K562 (cell line): Measurements from ENCODE around the gene SAFB. TPM values are rescaled to one million over a fixed set of nuclear protein-coding genes. Genes with fewer than 3 reads are reported as not detected.

Experiments
- BRCA1 ChIP-seq, 2 experiments: fragments of 450-650 bp in 1 of 2; sonication (generic) in 1 of 2; formaldehyde crosslinking in 1 of 2; IDR thresholded peaks; 2 replicates each; pipeline versions ENCODE4 v1.5.0 to v1.6.1; 2017 to 2020; ENCODE audit warnings: mild to moderate bottlenecking in 1 of 2, missing genetic modification reagents in 1 of 2
- CBFB ChIP-seq: sonication (generic); formaldehyde crosslinking; IDR thresholded peaks from 2 replicates; pipeline ENCODE4 v1.4.0; 2020; ENCODE audit warnings: mild to moderate bottlenecking, missing genetic modification reagents
- CREM ChIP-seq: IDR thresholded peaks from 2 replicates; pipeline ENCODE4 v1.6.1; 2014; ENCODE audit warnings: antibody characterized with exemption, low read depth
- HNRNPL ChIP-seq: fragments of 200-400 bp; formaldehyde crosslinking; IDR thresholded peaks from 2 replicates; pipeline ENCODE4 v1.6.1; 2017; ENCODE audit warnings: low read depth, mild to moderate bottlenecking, low read length
- ILK ChIP-seq: fragments of 450-650 bp; IDR thresholded peaks from 2 replicates; pipeline ENCODE4 v1.6.1; 2016; ENCODE audit warnings: missing genetic modification characterization, low read depth, mild to moderate bottlenecking, missing compliant biosample characterization, moderate library complexity, borderline replicate concordance
- MCM5 ChIP-seq: fragments of 450-650 bp; IDR thresholded peaks from 2 replicates; pipeline ENCODE4 v1.6.1; 2016; ENCODE audit warnings: low read depth
- NCOA2 ChIP-seq, 2 experiments: fragments of 450-650 bp; IDR thresholded peaks; 2 replicates each; pipeline ENCODE4 v1.6.1; 2018; ENCODE audit warnings: mild to moderate bottlenecking in 2 of 2, moderate library complexity in 1 of 2; ENCODE audit not compliant: partially characterized antibody in 2 of 2
- NCOA6 ChIP-seq: fragments of 450-650 bp; IDR thresholded peaks from 2 replicates; pipeline ENCODE4 v1.6.1; 2017; ENCODE audit warnings: mild to moderate bottlenecking
- OTX1 ChIP-seq: fragments of 450-650 bp; formaldehyde crosslinking; IDR thresholded peaks from 2 replicates; pipeline ENCODE4 v1.4.0; 2022; ENCODE audit warnings: mild to moderate bottlenecking
- PATZ1 ChIP-seq: fragments of 250-450 bp; sonication (Bioruptor Pico); IDR thresholded peaks from 2 replicates; pipeline ENCODE4 v1.5.0; 2020; ENCODE audit warnings: mild to moderate bottlenecking, borderline replicate concordance
- PKNOX1 ChIP-seq: fragments of 450-650 bp; IDR thresholded peaks from 2 replicates; pipeline ENCODE4 v1.6.1; 2016
- RBM39 ChIP-seq: fragments of 200-400 bp; formaldehyde crosslinking; optimal IDR thresholded peaks from 2 replicates; pipeline ENCODE3; 2018; ENCODE audit warnings: low read depth, low read length
- TAL1 ChIP-seq: fragments of 450-650 bp; IDR thresholded peaks from 2 replicates; pipeline ENCODE4 v1.6.1; 2016; ENCODE audit warnings: mild to moderate bottlenecking
- XRCC3 ChIP-seq: fragments of 450-650 bp; IDR thresholded peaks from 2 replicates; pipeline ENCODE4 v1.6.1; 2017; ENCODE audit warnings: mild to moderate bottlenecking, moderate library complexity
- ZNF75A ChIP-seq: fragments of 450-650 bp; formaldehyde crosslinking; IDR thresholded peaks from 2 replicates; pipeline ENCODE4 v1.4.0; 2020; ENCODE audit warnings: mild to moderate bottlenecking
- ZNF76 ChIP-seq: fragments of 250-450 bp; sonication (Bioruptor Pico); IDR thresholded peaks from 2 replicates; pipeline ENCODE4 v1.4.0; 2020; ENCODE audit warnings: mild to moderate bottlenecking, moderate library complexity, borderline replicate concordance
- ZSCAN29 ChIP-seq: fragments of 450-650 bp; IDR thresholded peaks from 2 replicates; pipeline ENCODE4 v1.6.1; 2017
- polyA plus RNA-seq, 8 experiments: library from polyadenylated mRNA; depleted of rRNA in 4 of 8; stranded (reverse) in 5 of 8; unstranded in 3 of 8; fragments of >200 nt; fragmentation: Nextera tagmentation in 2 of 8; fragmentation: Illumina TruSeq in 1 of 8; extraction: Ambion mirVana in 2 of 8; extraction: Trizol in 1 of 8; gene quantifications; 2 replicates each; pipeline versions ENCODE4 v1.2.1 to v1.2.3, GENCODE V29; 2011 to 2014; ENCODE audit warnings: inconsistent platforms in 1 of 8, missing spikeins in 1 of 8
- total RNA-seq, 7 experiments: library from RNA; depleted of rRNA in 6 of 7; stranded (reverse); fragments of >200 nt in 6 of 7; fragmentation: Illumina TruSeq in 2 of 7; extraction: Trizol in 2 of 7; gene quantifications; 2 replicates each; pipeline versions ENCODE4 v1.2.1 to v1.2.3, GENCODE V29; 2011 to 2021; ENCODE audit warnings: low replicate concordance in 1 of 7
- TF ChIP-seq, protein P1 (sequence below), 2 experiments: fragments of 450-650 bp; IDR thresholded peaks; 2 replicates each; pipeline ENCODE4 v1.6.1; 2016; ENCODE audit warnings: mild to moderate bottlenecking in 2 of 2, borderline replicate concordance in 1 of 2, low read depth in 1 of 2, moderate library complexity in 1 of 2

Gene SAFB
- total and polyA plus RNA-seq, 9 of the 15 experiments (the other 6 are each of a cell fraction or from before 2014, with no cell fraction given), result 1.1 to 151 (median 83.1) TPM

DNA sequence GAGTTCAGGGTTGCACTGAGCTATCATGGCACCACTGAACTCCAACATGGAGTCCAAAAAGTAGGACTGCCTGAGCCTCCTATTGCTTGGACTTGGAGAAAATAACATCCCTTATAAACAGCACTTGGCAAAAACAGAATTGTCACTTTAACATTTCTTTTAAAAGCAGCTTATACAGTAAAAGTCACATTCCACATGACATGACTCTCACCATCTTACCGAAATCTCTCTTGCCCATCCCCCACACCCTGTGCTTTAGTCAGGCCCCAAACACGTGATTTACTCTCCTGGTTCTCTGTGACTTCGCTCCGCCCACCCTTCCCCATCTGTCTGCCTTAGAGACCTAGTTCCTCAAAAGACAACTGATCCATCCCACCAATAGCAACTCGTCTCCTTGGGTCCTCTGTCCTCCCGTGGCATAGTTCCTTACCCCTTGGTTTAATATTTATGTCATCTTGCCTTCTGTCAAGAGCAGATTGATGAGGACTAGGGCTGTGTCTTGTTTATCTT, 4.6 kb downstream of the SAFB start (continued):
- TF ChIP-seq BRCA1 (IDR thresholded peaks at IDR 0.05) (no peak), BRCA1 (CRISPR knock-in tag; IDR thresholded peaks at IDR 0.05) (no peak), ZNF76 (CRISPR knock-in tag) (peak; percentile 98), HNRNPL (no peak), NCOA2 (IDR thresholded peaks at IDR 0.05; ENCODE audit: partially characterized antibody in 2 of 2) (no peak), ZNF75A (CRISPR knock-in tag) (peak; percentile 73; the same call in 1 of the 2 replicates), OTX1 (CRISPR knock-in tag) (peak; percentile 95), ZSCAN29 (no peak), NCOA6 (no peak), PATZ1 (peak; percentile 88; the same call in 1 of the 2 replicates), XRCC3 (no peak), TAL1 (no peak), CREM (0 out of 2 replicates have a peak, but pooled peaks have one; percentile 25), PKNOX1 (peak; percentile 73), ILK (tag) (peak; percentile 73; the same call in 1 of the 2 replicates), RBM39 (no peak), CBFB (no peak), MCM5 (no peak)
- TF ChIP-seq, protein P1, sequence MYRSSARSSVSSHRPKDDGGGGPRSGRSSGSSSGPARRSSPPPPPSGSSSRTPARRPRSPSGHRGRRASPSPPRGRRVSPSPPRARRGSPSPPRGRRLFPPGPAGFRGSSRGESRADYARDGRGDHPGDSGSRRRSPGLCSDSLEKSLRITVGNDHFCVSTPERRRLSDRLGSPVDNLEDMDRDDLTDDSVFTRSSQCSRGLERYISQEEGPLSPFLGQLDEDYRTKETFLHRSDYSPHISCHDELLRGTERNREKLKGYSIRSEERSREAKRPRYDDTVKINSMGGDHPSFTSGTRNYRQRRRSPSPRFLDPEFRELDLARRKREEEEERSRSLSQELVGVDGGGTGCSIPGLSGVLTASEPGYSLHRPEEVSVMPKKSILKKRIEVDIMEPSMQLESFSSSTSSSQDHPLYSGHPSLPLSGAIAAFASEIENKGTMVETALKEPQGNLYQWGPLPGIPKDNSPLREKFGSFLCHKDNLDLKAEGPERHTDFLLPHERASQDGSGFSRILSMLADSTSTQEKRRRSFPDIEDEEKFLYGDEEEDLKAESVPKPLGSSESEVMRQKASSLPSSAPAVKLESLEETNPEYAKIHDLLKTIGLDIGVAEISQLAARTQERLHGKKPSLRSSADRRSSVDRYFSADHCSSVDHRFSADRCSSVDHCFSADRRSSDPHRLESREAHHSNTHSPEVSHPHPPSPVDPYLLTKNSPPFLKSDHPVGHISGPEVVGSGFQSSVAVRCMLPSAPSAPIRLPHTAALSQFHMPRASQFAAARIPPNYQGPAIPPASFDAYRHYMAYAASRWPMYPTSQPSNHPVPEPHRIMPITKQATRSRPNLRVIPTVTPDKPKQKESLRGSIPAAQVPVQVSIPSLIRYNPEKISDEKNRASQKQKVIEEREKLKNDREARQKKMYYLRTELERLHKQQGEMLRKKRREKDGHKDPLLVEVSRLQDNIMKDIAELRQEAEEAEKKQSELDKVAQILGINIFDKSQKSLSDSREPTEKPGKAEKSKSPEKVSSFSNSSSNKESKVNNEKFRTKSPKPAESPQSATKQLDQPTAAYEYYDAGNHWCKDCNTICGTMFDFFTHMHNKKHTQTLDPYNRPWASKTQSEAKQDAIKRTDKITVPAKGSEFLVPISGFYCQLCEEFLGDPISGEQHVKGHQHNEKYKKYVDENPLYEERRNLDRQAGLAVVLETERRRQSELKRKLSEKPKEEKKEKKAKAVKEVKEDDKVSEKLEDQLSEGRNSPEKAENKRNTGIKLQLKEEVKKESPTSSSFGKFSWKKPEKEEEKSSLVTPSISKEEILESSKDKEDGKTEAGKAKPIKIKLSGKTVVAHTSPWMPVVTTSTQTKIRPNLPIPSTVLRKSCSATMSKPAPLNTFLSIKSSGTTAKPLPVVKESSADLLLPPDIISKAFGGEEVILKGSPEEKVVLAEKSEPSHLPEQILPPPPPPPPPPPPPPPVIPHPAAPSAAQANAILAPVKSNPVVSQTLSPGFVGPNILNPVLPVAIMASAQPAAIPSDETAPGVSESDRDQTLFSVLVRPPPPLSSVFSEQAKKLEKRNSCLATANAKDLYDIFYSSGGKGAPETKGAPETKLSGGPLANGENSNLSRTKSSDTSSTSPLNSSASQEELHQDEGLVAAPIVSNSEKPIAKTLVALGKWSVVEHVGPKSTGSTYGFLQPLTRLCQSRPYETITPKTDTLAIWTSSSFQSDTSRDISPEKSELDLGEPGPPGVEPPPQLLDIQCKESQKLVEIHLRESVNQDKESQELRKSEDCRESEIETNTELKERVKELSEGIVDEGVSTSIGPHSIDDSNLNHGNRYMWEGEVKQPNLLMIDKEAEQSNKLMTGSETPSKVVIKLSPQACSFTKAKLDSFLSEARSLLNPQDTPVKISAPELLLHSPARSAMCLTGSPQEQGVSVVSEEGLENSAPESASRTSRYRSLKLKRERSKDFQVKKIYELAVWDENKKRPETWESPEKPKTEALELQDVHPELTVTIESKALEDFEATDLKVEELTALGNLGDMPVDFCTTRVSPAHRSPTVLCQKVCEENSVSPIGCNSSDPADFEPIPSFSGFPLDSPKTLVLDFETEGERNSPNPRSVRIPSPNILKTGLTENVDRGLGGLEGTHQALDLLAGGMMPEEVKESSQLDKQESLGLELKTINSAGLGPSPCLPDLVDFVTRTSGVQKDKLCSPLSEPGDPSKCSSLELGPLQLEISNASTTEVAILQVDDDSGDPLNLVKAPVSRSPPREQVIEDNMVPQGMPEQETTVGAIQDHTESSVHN (IDR thresholded peaks at IDR 0.05; ENCODE audit: borderline replicate concordance in 1 of 2, low read depth in 1 of 2), result peak in 1 of 2 experiments; percentile 71; a peak in 2 of 4 replicates
